OCI-LY3 (cell line): Measurements from ENCODE around the gene TNRC6C.

Experiments
- EZH2phosphoT487 ChIP-seq: fragments of 200-600 bp; shearing (Covaris generic); IDR thresholded peaks from 2 replicates; pipeline ENCODE4 v1.6.1; 2018; ENCODE audit warnings: antibody characterized with exemption, mixed run types, low read depth
- TF ChIP-seq, protein P1 (sequence below): fragments of 200-600, 300-600 bp; sonication (generic); IDR thresholded peaks from 2 replicates; pipeline ENCODE4 v1.5.1; 2014; ENCODE audit warnings: antibody characterized with exemption, low read length, low read depth

DNA sequence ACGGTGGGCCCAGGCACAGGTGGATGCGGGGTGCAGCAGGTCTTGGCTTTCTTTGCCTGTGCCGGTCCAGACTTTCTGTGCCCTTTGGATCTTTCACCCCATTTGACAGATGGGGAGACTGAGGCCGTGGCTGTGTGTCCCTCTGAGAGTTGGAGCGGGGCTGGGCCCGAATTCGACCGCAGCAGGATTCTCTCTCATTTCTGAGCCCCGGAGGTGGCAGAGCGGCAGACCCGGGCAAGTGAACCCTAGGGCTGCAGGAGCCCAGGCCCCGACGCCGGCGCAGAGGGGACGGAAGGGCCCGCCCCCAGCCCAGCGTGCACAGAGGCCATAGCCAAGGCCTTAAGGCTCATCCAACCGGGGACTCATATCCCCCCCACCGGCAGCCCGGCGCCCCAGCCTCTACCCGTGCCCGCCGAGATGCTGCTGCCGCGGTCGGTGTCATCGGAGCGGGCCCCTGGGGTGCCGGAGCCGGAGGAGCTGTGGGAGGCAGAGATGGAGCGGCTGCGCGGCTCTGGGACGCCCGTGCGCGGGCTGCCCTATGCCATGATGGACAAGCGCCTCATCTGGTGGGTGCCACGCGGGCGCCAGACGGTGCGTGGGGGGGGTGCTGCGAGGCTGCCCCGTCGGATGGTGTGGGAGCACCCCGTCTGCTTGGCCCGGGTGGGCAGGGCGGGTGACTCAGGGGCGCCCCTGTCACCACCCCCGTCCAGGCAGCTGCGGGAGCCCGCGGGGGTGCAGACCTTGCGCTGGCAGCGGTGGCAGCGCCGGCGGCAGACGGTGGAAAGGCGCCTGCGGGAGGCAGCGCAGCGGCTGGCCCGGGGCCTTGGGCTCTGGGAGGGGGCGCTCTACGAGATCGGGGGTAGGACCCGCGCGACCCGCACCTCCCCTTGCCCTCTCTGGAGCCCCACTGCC is 172.9 kb downstream of the TNRC6C start:
- TF ChIP-seq, protein P1, sequence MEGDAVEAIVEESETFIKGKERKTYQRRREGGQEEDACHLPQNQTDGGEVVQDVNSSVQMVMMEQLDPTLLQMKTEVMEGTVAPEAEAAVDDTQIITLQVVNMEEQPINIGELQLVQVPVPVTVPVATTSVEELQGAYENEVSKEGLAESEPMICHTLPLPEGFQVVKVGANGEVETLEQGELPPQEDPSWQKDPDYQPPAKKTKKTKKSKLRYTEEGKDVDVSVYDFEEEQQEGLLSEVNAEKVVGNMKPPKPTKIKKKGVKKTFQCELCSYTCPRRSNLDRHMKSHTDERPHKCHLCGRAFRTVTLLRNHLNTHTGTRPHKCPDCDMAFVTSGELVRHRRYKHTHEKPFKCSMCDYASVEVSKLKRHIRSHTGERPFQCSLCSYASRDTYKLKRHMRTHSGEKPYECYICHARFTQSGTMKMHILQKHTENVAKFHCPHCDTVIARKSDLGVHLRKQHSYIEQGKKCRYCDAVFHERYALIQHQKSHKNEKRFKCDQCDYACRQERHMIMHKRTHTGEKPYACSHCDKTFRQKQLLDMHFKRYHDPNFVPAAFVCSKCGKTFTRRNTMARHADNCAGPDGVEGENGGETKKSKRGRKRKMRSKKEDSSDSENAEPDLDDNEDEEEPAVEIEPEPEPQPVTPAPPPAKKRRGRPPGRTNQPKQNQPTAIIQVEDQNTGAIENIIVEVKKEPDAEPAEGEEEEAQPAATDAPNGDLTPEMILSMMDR: peak; percentile 4; the same call in 1 of the 2 replicates
- no peak for TF ChIP-seq EZH2phosphoT487
